GM12873 (cell line): ENCODE measurements around the gene ZNRF4.

Experiments used
- CTCF ChIP-seq: IDR thresholded peaks from 2 replicates; pipeline ENCODE4 v1.5.1; 2012; ENCODE audit warnings: low read depth, mild to moderate bottlenecking, moderate library complexity, low read length, control low read depth; ENCODE audit not compliant: insufficient read depth; ENCODE audit errors: missing control alignments

Gene ZNRF4

GRCh38 chr19:5456130-5456840, 1.1 kb downstream of the ZNRF4 start:
- no peak for TF ChIP-seq CTCF

- no peak for TF ChIP-seq CTCF
Measured at GRCh38 chr19:5456841-5457200, 1.6 kb downstream of the ZNRF4 start.

- no peak for TF ChIP-seq CTCF
Measured at GRCh38 chr19:5457709-5458108, 2.5 kb downstream of the ZNRF4 start.

DNA sequence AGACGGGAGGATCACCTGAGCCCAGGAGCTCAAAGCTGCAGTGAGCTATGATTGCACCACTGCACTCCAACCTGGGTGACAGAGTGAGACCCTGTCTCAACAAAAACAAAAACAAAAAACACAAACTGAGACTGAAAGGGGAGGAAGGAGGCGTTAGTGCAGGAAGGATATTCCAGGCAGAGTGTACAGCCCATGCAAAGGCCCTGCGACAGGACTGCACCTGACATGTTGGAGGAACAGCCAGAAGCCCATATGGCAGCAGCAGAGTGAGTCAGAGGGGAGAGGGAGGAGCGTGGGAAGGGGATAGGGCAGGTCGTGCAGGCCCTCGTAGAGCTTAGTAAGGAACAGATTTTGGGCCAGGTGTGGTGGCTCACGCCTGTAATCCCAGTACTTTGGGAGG, 3.2 kb downstream of the ZNRF4 start:
- no peak for TF ChIP-seq CTCF

DNA sequence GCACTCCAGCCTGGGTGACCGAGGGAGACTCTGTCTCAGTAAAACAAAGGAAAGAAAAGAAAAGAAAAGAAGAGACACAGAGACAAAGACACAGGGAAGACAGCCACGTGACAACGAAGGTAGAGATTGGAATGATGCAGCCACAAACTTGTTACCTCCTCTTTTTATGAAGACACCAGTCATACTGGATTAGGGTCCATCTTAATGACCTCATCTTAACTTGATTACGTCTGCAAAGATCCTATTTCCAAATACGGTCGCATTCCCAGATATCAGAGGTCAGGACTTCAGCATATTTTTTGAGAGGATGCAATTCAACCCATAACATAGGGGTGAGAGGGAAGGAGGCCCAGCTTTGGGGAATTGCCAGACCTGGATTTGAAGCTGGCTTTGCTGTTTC, 4.1 kb downstream of the ZNRF4 start:
- TF ChIP-seq CTCF, result no peak

- no peak for TF ChIP-seq CTCF
Measured at GRCh38 chr19:5460748-5461147, 5.5 kb downstream of the ZNRF4 start.

DNA sequence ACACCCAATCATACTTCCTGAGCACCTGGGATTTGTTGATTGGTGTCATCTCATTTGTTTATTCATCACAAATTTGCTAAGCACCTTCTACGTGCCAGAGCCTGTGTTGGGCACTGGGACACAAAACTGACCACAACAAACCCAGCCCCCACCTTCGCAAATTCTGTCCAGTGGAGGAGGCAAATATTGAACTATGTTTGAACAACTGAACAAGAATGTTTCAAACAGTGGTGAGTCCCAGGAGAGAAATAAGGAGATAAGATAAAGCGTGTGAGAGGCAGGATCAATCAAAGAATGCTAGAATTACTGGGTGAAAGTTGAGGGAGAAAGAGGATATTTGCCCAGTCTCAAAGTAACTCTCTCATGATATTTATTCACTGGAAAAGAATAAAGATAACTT, 8.7 kb downstream of the ZNRF4 start:
- no peak for TF ChIP-seq CTCF

DNA sequence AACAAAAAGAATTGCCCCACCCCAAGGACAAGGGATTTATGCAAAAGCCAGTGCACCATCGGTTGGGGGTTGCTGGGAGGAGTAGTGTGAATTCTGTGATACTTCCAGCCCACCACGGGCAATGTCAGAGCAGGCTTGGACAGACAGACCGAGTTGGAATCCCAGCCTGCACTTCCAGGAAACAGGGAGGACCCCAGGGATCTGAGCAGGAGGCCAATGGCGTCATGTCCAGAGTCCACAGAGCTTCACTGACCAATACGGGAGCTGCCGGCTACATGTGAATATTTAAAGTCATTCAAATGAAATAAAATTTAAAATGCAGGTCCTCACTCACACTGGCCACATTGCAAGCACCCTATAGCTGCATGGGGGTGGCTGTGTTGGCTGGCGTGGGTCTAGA, 10.9 kb downstream of the ZNRF4 start:
- no peak for TF ChIP-seq CTCF
